Measurements from ENCODE around the gene GNAS-AS1.

DNA sequence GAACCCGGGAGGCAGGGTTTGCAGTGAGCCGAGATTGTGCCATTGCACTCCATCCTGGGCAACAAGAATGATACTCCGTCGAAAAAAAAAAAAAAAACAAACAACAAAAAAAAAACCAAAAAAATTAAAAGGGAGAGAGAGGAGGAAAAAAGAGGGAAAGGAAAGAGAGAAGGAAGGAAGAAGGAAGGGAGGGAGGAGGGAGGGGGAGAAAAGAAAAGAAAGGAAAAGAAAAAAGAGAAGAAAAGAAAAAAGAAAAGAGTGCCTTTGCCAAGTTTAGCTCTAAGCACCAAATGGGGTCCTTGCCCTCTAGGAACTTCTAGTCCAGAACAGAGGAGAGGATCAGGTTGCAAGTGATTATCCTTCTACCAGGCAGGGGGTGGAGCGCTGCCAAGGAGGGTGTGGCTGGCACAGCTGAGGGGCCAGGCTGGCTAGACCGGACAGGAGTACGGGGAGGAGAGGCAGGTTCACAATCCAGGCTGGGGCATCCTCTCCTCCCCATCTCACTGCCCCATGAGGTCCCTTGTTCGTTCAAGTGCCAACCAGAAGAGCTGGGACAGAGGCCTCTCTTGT, 20.9 kb upstream of the GNAS-AS1 start:
- TF ChIP-seq, protein P1, sequence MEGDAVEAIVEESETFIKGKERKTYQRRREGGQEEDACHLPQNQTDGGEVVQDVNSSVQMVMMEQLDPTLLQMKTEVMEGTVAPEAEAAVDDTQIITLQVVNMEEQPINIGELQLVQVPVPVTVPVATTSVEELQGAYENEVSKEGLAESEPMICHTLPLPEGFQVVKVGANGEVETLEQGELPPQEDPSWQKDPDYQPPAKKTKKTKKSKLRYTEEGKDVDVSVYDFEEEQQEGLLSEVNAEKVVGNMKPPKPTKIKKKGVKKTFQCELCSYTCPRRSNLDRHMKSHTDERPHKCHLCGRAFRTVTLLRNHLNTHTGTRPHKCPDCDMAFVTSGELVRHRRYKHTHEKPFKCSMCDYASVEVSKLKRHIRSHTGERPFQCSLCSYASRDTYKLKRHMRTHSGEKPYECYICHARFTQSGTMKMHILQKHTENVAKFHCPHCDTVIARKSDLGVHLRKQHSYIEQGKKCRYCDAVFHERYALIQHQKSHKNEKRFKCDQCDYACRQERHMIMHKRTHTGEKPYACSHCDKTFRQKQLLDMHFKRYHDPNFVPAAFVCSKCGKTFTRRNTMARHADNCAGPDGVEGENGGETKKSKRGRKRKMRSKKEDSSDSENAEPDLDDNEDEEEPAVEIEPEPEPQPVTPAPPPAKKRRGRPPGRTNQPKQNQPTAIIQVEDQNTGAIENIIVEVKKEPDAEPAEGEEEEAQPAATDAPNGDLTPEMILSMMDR (IDR thresholded peaks at IDR 0.05; ENCODE audit: poor library complexity): no peak
- TF ChIP-seq EZH2 (IDR thresholded peaks at IDR 0.05; ENCODE audit: borderline replicate concordance) (no peak), EZH2phosphoT487 (IDR thresholded peaks at IDR 0.05; ENCODE audit: low read depth, severe bottlenecking, unreplicated experiment) (no peak)
